ENCODE measurements around the gene STRIP1. TPM values are rescaled to one million over a fixed set of nuclear protein-coding genes. Genes with fewer than 3 reads are reported as not detected.
A peak's percentile ranks its signal among the peaks of the same experiment; 100 is the strongest.

The STRIP1 gene
- total RNA-seq, 1 experiment from 2014 or later = 40.6 TPM

- ChIA-PET CTCF (interaction anchor here (0.5 to 9.6 kb wide), 10 partner anchors 9 to 152 kb away, joined by 3 to 183 read pairs (median 6); partner anchors contain the start of gene STRIP1), POLR2A (no interaction called here)
- Mint-ChIP-seq H3K36me3 (ENCODE audit: insufficient read depth, unreplicated experiment) (peaks cover 71% of the 10 kb centered on the region), H3K9me3 (ENCODE audit: unreplicated experiment) (no peaks in the 10 kb centered on the region), H3K4me3 (ENCODE audit: unreplicated experiment) (no peak overlapping the region), H3K4me1 (ENCODE audit: insufficient read depth, unreplicated experiment) (peaks cover 7% of the 10 kb centered on the region), H3K27ac (ENCODE audit: low read depth, unreplicated experiment) (no peak overlapping the region), H3K27me3 (ENCODE audit: insufficient read depth, unreplicated experiment) (no peaks in the 10 kb centered on the region)
- intact Hi-C loops (cut with micrococcal nuclease) = loop anchor here (10.0 kb wide), 1 partner anchor 444 kb away; no protein-coding TSS in a partner anchor
- BruUV-seq (replicated peaks) = no TSS peak
- no peak for TF ChIP-seq CTCF (IDR thresholded peaks at IDR 0.05; ENCODE audit: unreplicated experiment)
- DNase-seq (ENCODE audit: unreplicated experiment) = no peak
These were observed 16.8 kb downstream of the STRIP1 start for GRCh38 chr1:110051262-110051648.

GRCh38 chr1:110053552-110054428 lies 19.4 kb downstream of the STRIP1 start:
- ChIA-PET CTCF (interaction anchor here (0.5 to 9.6 kb wide), 34 partner anchors 11 to 1246 kb away, joined by 3 to 183 read pairs (median 4); partner anchors contain the start of genes AHCYL1, STRIP1 and UBL4B), POLR2A (interaction anchor here (0.6 to 1.2 kb wide), 2 partner anchors 19 to 39 kb away, joined by 3 to 5 read pairs; no protein-coding TSS in a partner anchor)
- Mint-ChIP-seq H3K4me1 (ENCODE audit: insufficient read depth, unreplicated experiment) (peaks cover 2% of the 10 kb centered on the region), H3K27ac (ENCODE audit: low read depth, unreplicated experiment) (peak overlapping the region; percentile 12), H3K4me3 (ENCODE audit: unreplicated experiment) (no peak overlapping the region), H3K27me3 (ENCODE audit: insufficient read depth, unreplicated experiment) (no peaks in the 10 kb centered on the region), H3K9me3 (ENCODE audit: unreplicated experiment) (no peaks in the 10 kb centered on the region), H3K36me3 (ENCODE audit: insufficient read depth, unreplicated experiment) (peaks cover 74% of the 10 kb centered on the region)
- TSS peak; percentile 12 for BruUV-seq (replicated peaks)
- intact Hi-C loops (cut with micrococcal nuclease) = loop anchor here (1.0 to 10.0 kb wide), 2 partner anchors 53 to 441 kb away; no protein-coding TSS in a partner anchor
- peak; percentile 87 for TF ChIP-seq CTCF (IDR thresholded peaks at IDR 0.05; ENCODE audit: unreplicated experiment)
- DNase-seq (ENCODE audit: unreplicated experiment) = peak; percentile 57

GRCh38 chr1:110055493-110056284 lies 21.3 kb downstream of the STRIP1 start:
- DNase-seq (ENCODE audit: unreplicated experiment) = no peak
- ChIA-PET POLR2A (no interaction called here), CTCF (interaction anchor here (0.7 to 9.6 kb wide), 6 partner anchors 10 to 357 kb away, joined by 3 to 183 read pairs (median 26); partner anchors contain the start of gene STRIP1)
- Mint-ChIP-seq H3K4me1 (ENCODE audit: insufficient read depth, unreplicated experiment) (no peaks in the 10 kb centered on the region), H3K9me3 (ENCODE audit: unreplicated experiment) (no peaks in the 10 kb centered on the region), H3K36me3 (ENCODE audit: insufficient read depth, unreplicated experiment) (peaks cover 79% of the 10 kb centered on the region), H3K27me3 (ENCODE audit: insufficient read depth, unreplicated experiment) (no peaks in the 10 kb centered on the region), H3K27ac (ENCODE audit: low read depth, unreplicated experiment) (no peak overlapping the region), H3K4me3 (ENCODE audit: unreplicated experiment) (no peak overlapping the region)
- BruUV-seq (replicated peaks) = no TSS peak
- no peak for TF ChIP-seq CTCF (IDR thresholded peaks at IDR 0.05; ENCODE audit: unreplicated experiment)
- intact Hi-C loops (cut with micrococcal nuclease) = loop anchor here (10.0 kb wide), 1 partner anchor 439 kb away; no protein-coding TSS in a partner anchor

Data from MCF 10A (cell line).